Mesodermal cell (in vitro differentiated cells): ENCODE results near the gene TRAPPC12.
"Not testable (repeated sequence)": the region's sequence is repeated elsewhere in the genome, so short reads cannot be mapped to it uniquely, and the experiment has no call there.

Experiments
- H3K27ac ChIP-seq: 2 replicates; pipeline ENCODE4 v1.7.0; 2013; ENCODE audit warnings: mild to moderate bottlenecking, low read depth, low read length, moderate library complexity; ENCODE audit not compliant: severe bottlenecking
- H3K36me3 ChIP-seq: 2 replicates; pipeline ENCODE4 v1.7.1; 2013; ENCODE audit warnings: mild to moderate bottlenecking, low read length, moderate library complexity; ENCODE audit not compliant: control insufficient read depth, insufficient read depth
- H3K4me1 ChIP-seq: one replicate; pipeline ENCODE4 v1.7.1; 2013; ENCODE audit warnings: mild to moderate bottlenecking, low read length; ENCODE audit not compliant: insufficient read depth, control insufficient read depth, poor library complexity, severe bottlenecking
- H3K4me3 ChIP-seq: 2 replicates; pipeline ENCODE4 v1.7.0; 2013; ENCODE audit warnings: low read length, control low read depth, mild to moderate bottlenecking; ENCODE audit not compliant: insufficient read depth, poor library complexity, severe bottlenecking; ENCODE audit errors: extremely low read depth
- H3K9me3 ChIP-seq: 2 replicates; pipeline ENCODE4 v1.7.1; 2013; ENCODE audit warnings: mild to moderate bottlenecking, low read length, moderate library complexity; ENCODE audit not compliant: control insufficient read depth
- WGBS, 2 experiments: methylation state at CpG; one replicate each; pipeline ENCODE4 v1.1.5; 2013; ENCODE audit warnings: missing lambda C conversion rate in 2 of 2; ENCODE audit not compliant: insufficient coverage in 2 of 2; 5-methylcytosine and 5-hydroxymethylcytosine counted together

The TRAPPC12 gene

GRCh38 chr2:3494984-3495666, 115.6 kb downstream of the TRAPPC12 start:
- H3K4me1 ChIP-seq: no peaks in the 10 kb centered on the region
- WGBS, 2 experiments: 94 to 96% methylated on average over 8 to 12 of the region's 13 CpGs
- H3K4me3 ChIP-seq: no peak overlapping the region
- H3K27ac ChIP-seq: no peak overlapping the region
- peaks cover 23% of the 10 kb centered on the region for H3K36me3 ChIP-seq
- H3K9me3 ChIP-seq: no peaks in the 10 kb centered on the region

DNA sequence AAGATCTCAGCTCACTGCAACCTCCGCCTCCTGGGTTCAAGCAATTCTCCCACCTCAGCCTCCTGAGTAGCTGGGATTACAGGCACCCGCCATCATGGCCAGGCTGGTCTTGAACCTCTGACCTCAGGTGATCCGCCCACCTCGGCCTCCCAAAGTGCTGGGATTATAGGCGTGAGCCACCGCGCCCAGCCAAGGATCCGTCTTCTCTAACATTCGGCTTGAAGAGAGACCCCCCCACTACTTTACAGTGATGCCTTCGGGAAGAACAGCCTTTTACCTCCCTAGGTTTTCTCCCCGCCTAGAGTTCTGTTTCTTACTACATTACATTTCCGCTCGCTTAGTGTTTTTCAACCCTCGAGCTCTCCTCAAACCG, 117.2 kb downstream of the TRAPPC12 start:
- not testable (repeated sequence) for H3K4me3 ChIP-seq, H3K9me3 ChIP-seq, H3K4me1 ChIP-seq, H3K27ac ChIP-seq
- WGBS, 2 experiments: 95% methylated on average over 12 to 14 of the region's 15 CpGs
- H3K36me3 ChIP-seq: peaks cover 27% of the 10 kb centered on the region

DNA sequence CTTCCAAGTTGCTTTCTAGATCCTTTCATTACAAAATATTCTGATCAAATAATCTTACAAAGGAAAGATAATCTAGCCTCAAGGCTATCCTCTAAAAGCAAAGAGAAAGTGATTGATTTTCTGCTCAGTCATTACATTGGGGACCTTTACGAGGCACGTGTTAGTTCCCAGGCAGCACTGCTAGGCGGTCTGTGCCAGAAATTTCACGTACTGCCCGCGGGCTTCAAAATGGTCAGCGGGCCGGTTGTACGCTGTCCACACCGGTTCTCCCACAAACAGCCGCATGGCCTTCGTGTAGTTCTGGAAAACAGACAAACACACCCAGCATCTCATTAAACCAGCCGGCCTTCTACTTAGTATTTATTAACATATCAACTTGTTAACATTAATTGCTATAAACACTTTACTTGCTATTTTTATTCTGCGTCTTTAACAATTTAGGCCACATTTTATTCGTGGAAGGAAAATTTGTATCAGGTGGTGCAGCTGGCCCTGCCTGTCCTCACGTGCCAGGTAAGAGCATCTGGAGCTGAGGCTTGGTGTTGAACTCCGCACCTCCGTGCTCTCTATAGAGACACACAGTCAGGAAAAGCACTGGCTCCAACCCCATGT, 119.4 kb downstream of the TRAPPC12 start:
- Histone ChIP-seq H3K4me3 (no peak overlapping the region), H3K9me3 (no peaks in the 10 kb centered on the region), H3K4me1 (no peaks in the 10 kb centered on the region), H3K36me3 (peaks cover 36% of the 10 kb centered on the region), H3K27ac (no peak overlapping the region)
- 92 to 93% methylated on average over 16 to 17 of the region's 18 CpGs for WGBS, 2 experiments

- no peaks in the 10 kb centered on the region for H3K4me1 ChIP-seq
- H3K27ac ChIP-seq: no peak overlapping the region
- H3K36me3 ChIP-seq: peaks cover 50% of the 10 kb centered on the region
- no peaks in the 10 kb centered on the region for H3K9me3 ChIP-seq
- WGBS, 2 experiments: 97% methylated on average over 33 to 34 of the region's 34 CpGs
- no peak overlapping the region for H3K4me3 ChIP-seq
Measured at GRCh38 chr2:3500326-3500899, 120.9 kb downstream of the TRAPPC12 start.

GRCh38 chr2:3503046-3503445, 123.6 kb downstream of the TRAPPC12 start:
- no peaks in the 10 kb centered on the region for H3K4me1 ChIP-seq
- no peak overlapping the region for H3K4me3 ChIP-seq
- H3K27ac ChIP-seq: no peak overlapping the region
- WGBS, 2 experiments: 94 to 96% methylated on average over 14 of the region's 14 CpGs
- H3K36me3 ChIP-seq: peaks cover 43% of the 10 kb centered on the region
- no peaks in the 10 kb centered on the region for H3K9me3 ChIP-seq

DNA sequence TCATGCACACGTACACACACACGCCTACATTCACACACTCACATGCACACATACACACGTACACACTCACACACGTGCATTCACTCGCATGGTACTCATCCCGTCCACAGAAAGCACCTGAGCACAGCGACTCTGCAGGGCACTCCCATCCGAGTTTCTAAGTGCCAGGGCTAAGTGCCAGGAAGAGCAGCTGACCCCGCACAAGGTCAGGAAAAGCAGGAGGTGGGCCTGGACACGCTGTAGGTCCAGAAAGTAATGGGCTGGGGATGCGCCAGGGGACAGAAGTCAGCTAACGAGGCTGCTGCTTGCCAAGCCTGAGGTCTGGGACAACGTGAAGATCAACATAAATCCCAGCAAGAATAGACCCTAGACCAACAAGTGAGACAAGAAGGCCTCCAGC, 124.0 kb downstream of the TRAPPC12 start:
- H3K4me3 ChIP-seq: no peak overlapping the region
- no peaks in the 10 kb centered on the region for H3K9me3 ChIP-seq
- WGBS, 2 experiments: 90 to 98% methylated on average over 10 to 11 of the region's 13 CpGs
- H3K36me3 ChIP-seq: peaks cover 39% of the 10 kb centered on the region
- H3K4me1 ChIP-seq: no peaks in the 10 kb centered on the region
- H3K27ac ChIP-seq: no peak overlapping the region

DNA sequence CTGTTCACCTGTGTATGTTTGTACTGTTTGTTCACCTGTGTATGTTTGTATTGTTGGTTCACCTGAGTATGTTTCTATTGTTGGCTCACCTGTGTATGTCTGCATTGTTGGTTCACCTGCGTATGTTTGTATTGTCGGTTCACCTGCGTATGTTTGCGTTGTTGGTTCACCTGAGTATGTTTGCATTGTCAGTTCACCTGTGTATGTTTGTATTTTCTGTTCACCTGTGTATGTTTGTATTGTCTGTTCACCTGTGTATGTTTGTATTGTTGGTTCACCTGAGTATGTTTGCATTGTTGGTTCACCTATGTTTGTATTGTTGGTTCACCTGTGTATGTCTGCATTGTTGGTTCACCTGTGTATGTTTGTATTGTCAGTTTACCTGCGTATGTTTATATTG, 125.2 kb downstream of the TRAPPC12 start:
- Histone ChIP-seq H3K4me3 (no peak overlapping the region), H3K9me3 (no peaks in the 10 kb centered on the region), H3K27ac (no peak overlapping the region), H3K36me3 (peaks cover 28% of the 10 kb centered on the region), H3K4me1 (no peaks in the 10 kb centered on the region)
- 89 to 93% methylated on average over 4 of the region's 5 CpGs for WGBS, 2 experiments

- H3K9me3 ChIP-seq: no peaks in the 10 kb centered on the region
- WGBS, 2 experiments: no CpG with 5 or more reads among the region's 4 CpGs
- no peak overlapping the region for H3K27ac ChIP-seq
- H3K4me1 ChIP-seq: no peaks in the 10 kb centered on the region
- H3K4me3 ChIP-seq: no peak overlapping the region
- peaks cover 27% of the 10 kb centered on the region for H3K36me3 ChIP-seq
Measured at GRCh38 chr2:3505771-3506170, 126.3 kb downstream of the TRAPPC12 start.

DNA sequence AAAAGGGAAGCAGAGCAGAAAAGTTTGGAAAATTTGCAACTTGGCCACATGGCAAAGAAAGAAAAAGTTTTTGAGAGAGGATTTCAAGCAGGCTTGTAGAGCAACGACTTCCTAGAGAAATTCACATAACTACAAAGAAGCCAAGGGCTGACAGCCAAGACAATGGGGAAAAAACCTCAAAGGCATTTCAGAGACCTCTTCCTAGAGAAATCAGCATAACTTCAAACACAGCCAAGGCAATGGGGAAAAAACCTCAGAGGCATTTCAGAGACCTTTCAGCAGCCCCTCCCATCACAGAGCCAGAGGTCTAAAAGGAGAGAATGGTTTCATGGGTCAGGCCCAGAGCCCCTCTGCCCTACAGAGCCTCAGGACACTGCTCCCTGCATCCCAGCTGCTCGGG, 132.6 kb downstream of the TRAPPC12 start:
- no peaks in the 10 kb centered on the region for H3K4me1 ChIP-seq
- H3K4me3 ChIP-seq: no peak overlapping the region
- H3K9me3 ChIP-seq: peaks cover 4% of the 10 kb centered on the region
- H3K27ac ChIP-seq: no peak overlapping the region
- H3K36me3 ChIP-seq: peaks cover 40% of the 10 kb centered on the region
- 0 to 53% methylated on average over 1 to 2 of the region's 2 CpGs for WGBS, 2 experiments

- Histone ChIP-seq H3K27ac (no peak overlapping the region), H3K4me3 (no peak overlapping the region), H3K4me1 (no peaks in the 10 kb centered on the region), H3K36me3 (peaks cover 44% of the 10 kb centered on the region), H3K9me3 (peaks cover 4% of the 10 kb centered on the region)
- no CpG with 5 or more reads among the region's 3 CpGs for WGBS, 2 experiments
Measured at GRCh38 chr2:3513026-3513810, 133.7 kb downstream of the TRAPPC12 start.
